Prostate gland (tissue), 2 donors: ENCODE data around the gene CMSS1. TPM values are rescaled to one million over a fixed set of nuclear protein-coding genes. Genes with fewer than 3 reads are reported as not detected.

Experiments used
- DNase-seq: peaks from one replicate; pipeline ENCODE4 v3.0.0-alpha.2; 2019; ENCODE audit warnings: low spot score
- H3K27ac ChIP-seq, 2 donors: fragments of 200-600 bp; sonication (generic); 2 replicates each; pipeline ENCODE4 v1.5.1; 2017 to 2019
- H3K27me3 ChIP-seq: fragments of 200-600 bp; sonication (generic); replicated peaks from 2 replicates; pipeline ENCODE4 v1.5.1; 2019; ENCODE audit not compliant: insufficient read depth
- H3K36me3 ChIP-seq, 2 donors: fragments of 200-600 bp; sonication (generic); 1 replicate in 1 of 2; 2 replicates in 1 of 2; pipeline versions ENCODE4 v1.5.1 to v1.8.1; 2017 to 2019
- H3K4me1 ChIP-seq: fragments of 200-600 bp; sonication (generic); replicated peaks from 2 replicates; pipeline ENCODE4 v1.5.1; 2019
- H3K4me3 ChIP-seq, 2 donors: fragments of 200-600 bp; sonication (generic); 2 replicates each; pipeline ENCODE4 v1.5.1; 2017 to 2019
- H3K9me3 ChIP-seq: fragments of 200-600 bp; sonication (generic); 2 replicates; pipeline ENCODE4 v1.5.1; 2017
- POLR2A ChIP-seq: fragments of 450-650 bp; IDR thresholded peaks from one replicate; pipeline ENCODE4 v1.6.1; 2016; ENCODE audit warnings: antibody characterized with exemption, mild to moderate bottlenecking
- POLR2AphosphoS5 ChIP-seq: sonication (generic); formaldehyde crosslinking; IDR thresholded peaks from one replicate; pipeline ENCODE4 v1.6.1; 2017; ENCODE audit warnings: antibody characterized with exemption
- WGBS: methylation state at CpG from one replicate; pipeline ENCODE4 v1.1.5; 2018; 5-methylcytosine and 5-hydroxymethylcytosine counted together
- intact Hi-C: fragments of 100-400 bp; cut with DNase I; formaldehyde crosslinking; loops from one replicate; pipeline ENCODE4 v1.14.2; 2022
- total RNA-seq, 2 donors: library from RNA; depleted of rRNA; stranded (reverse); fragments of >200 nt; gene quantifications; one replicate each; pipeline ENCODE4 v1.1.0, GENCODE V29; 2016
- TF ChIP-seq, protein P1 (sequence below), 4 experiments: fragments of 200-600 bp in 2 of 4; fragments of 450-650 bp in 2 of 4; sonication (generic) in 2 of 4; IDR thresholded peaks; 1 replicate in 3 of 4; 2 replicates in 1 of 4; pipeline ENCODE4 v1.5.1; 2016 to 2019; ENCODE audit warnings: antibody characterized with exemption in 4 of 4, mild to moderate bottlenecking in 2 of 4, moderate library complexity in 2 of 4

CMSS1 gene
- total RNA-seq, 2 donors from 2014 or later, result 10.2 to 13.6 TPM

DNA sequence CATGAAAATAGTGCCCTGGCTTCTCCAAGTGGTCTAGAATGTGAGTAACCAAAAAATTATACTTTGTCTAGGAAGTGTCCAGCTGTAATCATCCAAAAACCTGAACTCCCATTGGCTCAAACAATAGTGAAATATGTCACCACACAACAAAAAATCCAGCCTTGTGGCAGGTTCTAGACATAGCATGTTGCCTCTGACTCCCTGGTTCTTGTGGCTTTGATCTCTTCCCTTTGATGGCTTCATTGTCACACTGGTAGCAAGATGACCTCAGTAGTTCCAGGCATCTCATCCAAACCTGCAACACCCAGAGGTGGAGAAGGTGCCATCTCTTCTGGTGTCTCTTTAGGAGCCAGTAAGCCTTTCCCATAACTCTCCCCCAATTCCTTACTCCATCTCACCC, 74.7 kb downstream of the CMSS1 start:
- Histone ChIP-seq H3K27me3 (no peaks in the 10 kb centered on the region), H3K36me3 (no peaks in the 10 kb centered on the region), H3K4me3 (no peak overlapping the region), H3K27ac (no peak overlapping the region), H3K9me3 (no peaks in the 10 kb centered on the region), H3K4me1 (no peaks in the 10 kb centered on the region)
- DNase-seq, result no peak
- TF ChIP-seq POLR2AphosphoS5 (no peak), POLR2A (no peak)
- TF ChIP-seq, protein P1, sequence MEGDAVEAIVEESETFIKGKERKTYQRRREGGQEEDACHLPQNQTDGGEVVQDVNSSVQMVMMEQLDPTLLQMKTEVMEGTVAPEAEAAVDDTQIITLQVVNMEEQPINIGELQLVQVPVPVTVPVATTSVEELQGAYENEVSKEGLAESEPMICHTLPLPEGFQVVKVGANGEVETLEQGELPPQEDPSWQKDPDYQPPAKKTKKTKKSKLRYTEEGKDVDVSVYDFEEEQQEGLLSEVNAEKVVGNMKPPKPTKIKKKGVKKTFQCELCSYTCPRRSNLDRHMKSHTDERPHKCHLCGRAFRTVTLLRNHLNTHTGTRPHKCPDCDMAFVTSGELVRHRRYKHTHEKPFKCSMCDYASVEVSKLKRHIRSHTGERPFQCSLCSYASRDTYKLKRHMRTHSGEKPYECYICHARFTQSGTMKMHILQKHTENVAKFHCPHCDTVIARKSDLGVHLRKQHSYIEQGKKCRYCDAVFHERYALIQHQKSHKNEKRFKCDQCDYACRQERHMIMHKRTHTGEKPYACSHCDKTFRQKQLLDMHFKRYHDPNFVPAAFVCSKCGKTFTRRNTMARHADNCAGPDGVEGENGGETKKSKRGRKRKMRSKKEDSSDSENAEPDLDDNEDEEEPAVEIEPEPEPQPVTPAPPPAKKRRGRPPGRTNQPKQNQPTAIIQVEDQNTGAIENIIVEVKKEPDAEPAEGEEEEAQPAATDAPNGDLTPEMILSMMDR (IDR thresholded peaks at IDR 0.05), result no peak
- intact Hi-C loops, result no loop called here

DNA sequence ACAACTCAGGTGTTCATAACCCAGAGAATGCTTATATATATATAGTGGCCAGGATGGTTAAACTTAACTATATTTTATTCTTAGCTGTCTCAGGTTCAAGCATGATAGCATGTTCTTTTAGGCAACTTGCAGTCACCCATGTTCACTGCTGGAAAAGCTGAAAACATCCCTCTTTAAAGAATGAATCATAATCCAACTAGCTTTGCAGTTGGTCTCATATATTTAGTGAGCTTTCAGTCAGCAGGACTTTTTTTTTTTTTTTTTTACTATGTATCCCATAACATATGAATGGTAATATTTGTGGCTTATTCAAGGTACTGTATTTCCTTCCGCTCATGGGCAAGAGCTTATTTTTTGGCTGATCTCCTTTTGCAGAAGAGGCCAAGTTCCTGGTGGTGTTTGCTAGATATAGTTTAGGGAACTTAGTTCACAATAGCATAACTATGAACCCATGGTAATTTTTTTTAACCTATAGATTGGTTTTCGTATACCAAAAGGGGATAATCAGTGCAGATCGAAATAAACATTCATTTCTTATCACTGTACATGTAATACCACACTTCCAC, 77.6 kb downstream of the CMSS1 start:
- no peaks in the 10 kb centered on the region for H3K9me3 ChIP-seq
- H3K27me3 ChIP-seq, result no peaks in the 10 kb centered on the region
- TF ChIP-seq POLR2A (no peak), POLR2AphosphoS5 (no peak)
- TF ChIP-seq, protein P1 (IDR thresholded peaks at IDR 0.05), result no peak
- no peaks in the 10 kb centered on the region for H3K4me1 ChIP-seq
- H3K27ac ChIP-seq, result no peak overlapping the region
- intact Hi-C loops, result no loop called here
- 83% methylated on average over 3 of the region's 3 CpGs for WGBS
- no peaks in the 10 kb centered on the region for H3K36me3 ChIP-seq
- H3K4me3 ChIP-seq, result no peak overlapping the region
- DNase-seq, result no peak

DNA sequence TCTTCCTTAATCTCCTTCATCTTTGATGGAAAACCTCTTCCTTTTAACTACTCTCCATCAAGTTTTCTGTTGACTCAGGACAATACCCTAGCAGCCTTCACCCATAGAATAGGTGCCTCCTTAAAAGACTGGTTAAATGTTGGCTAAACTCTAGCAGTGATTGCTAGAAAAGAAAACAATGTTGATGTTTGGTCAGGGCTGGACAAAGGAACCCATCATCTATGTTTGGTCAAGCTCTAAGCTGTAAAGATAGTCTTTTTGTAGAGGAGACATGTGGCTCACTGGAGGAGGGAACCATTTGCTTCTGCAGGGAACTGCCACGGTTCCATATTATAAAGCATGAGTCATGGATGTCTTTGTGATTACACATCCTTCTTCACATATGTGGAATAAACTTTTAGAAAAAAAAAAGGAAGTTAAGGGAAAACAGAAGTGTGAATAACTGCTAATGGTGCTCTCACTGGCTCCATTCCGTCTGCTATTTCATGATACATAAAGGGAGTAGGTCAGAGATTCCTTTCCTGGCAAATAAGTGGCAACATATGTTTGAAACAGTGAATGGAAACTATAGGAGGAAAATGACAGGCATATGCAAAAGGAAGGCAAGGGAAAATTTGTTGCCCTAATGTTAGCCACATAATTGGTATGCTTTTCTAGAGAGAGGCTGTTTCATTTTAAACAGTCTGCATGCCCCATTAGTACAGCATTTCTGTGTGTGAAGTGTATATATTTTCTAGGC, 78.2 kb downstream of the CMSS1 start:
- H3K27ac ChIP-seq, result no peak overlapping the region
- intact Hi-C loops, result no loop called here
- no peaks in the 10 kb centered on the region for H3K4me1 ChIP-seq
- no peaks in the 10 kb centered on the region for H3K36me3 ChIP-seq
- no peak for TF ChIP-seq POLR2A
- TF ChIP-seq, protein P1 (IDR thresholded peaks at IDR 0.05), result no peak
- TF ChIP-seq POLR2AphosphoS5, result no peak
- H3K4me3 ChIP-seq, result no peak overlapping the region
- 84% methylated on average over 2 of the region's 2 CpGs for WGBS
- DNase-seq, result no peak
- no peaks in the 10 kb centered on the region for H3K27me3 ChIP-seq
- no peaks in the 10 kb centered on the region for H3K9me3 ChIP-seq

DNA sequence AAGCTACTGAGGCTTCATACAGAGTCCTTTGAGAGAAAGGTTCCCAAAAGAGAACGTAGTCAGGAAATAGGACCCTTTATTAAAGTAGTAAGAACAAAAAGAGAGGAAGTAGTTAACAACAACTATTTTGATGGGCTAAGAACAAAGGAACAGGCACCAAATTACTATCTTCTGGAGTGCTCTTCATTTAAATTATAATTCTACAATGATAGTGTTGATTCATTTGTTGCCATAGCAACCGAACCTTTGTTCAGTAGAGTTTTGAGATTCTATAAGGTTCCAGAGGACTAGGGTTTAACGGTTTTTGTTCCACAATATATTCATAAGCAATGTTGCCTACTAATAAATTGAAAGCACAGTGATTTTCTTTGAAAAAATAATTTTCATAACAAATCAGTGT, 78.8 kb downstream of the CMSS1 start:
- TF ChIP-seq POLR2AphosphoS5, result no peak
- TF ChIP-seq, protein P1 (IDR thresholded peaks at IDR 0.05), result no peak
- TF ChIP-seq POLR2A, result no peak
- Histone ChIP-seq H3K9me3 (no peaks in the 10 kb centered on the region), H3K4me3 (no peak overlapping the region), H3K4me1 (no peaks in the 10 kb centered on the region), H3K27ac (no peak overlapping the region), H3K36me3 (no peaks in the 10 kb centered on the region), H3K27me3 (no peaks in the 10 kb centered on the region)
- intact Hi-C loops, result no loop called here
- WGBS, result 73% methylated on average over 3 of the region's 3 CpGs
- DNase-seq, result no peak

DNA sequence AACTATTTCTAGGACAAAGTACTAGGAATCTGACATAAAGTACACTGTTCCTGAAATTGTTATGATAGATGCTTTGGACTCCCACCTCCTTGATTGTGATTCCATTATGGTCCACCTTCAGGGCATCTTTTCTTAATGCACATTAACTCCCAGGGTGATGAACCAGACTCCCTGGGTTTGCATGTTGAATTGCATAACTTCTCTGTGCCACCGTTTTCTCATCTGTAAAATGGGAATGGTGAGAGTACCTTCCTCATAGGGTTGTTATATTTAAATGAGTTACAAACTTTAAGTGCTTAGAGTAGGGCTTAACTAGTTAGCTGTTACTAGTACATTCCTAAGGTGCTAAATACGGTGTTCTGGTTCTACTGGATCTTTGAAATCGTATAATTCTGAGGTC, 81.9 kb downstream of the CMSS1 start:
- no peaks in the 10 kb centered on the region for H3K9me3 ChIP-seq
- DNase-seq, result no peak
- H3K4me3 ChIP-seq, result no peak overlapping the region
- H3K27me3 ChIP-seq, result no peaks in the 10 kb centered on the region
- H3K27ac ChIP-seq, result no peak overlapping the region
- no peaks in the 10 kb centered on the region for H3K4me1 ChIP-seq
- no peak for TF ChIP-seq POLR2AphosphoS5
- TF ChIP-seq POLR2A, result no peak
- TF ChIP-seq, protein P1 (IDR thresholded peaks at IDR 0.05), result no peak
- intact Hi-C loops, result no loop called here
- WGBS, result 97% methylated on average over 3 of the region's 3 CpGs
- H3K36me3 ChIP-seq, result no peaks in the 10 kb centered on the region
